ENCODE measurements around the gene IL9.

GRCh38 chr5:135851186-135851914 is 44.3 kb downstream of the IL9 start:
- TF ChIP-seq, protein P1, sequence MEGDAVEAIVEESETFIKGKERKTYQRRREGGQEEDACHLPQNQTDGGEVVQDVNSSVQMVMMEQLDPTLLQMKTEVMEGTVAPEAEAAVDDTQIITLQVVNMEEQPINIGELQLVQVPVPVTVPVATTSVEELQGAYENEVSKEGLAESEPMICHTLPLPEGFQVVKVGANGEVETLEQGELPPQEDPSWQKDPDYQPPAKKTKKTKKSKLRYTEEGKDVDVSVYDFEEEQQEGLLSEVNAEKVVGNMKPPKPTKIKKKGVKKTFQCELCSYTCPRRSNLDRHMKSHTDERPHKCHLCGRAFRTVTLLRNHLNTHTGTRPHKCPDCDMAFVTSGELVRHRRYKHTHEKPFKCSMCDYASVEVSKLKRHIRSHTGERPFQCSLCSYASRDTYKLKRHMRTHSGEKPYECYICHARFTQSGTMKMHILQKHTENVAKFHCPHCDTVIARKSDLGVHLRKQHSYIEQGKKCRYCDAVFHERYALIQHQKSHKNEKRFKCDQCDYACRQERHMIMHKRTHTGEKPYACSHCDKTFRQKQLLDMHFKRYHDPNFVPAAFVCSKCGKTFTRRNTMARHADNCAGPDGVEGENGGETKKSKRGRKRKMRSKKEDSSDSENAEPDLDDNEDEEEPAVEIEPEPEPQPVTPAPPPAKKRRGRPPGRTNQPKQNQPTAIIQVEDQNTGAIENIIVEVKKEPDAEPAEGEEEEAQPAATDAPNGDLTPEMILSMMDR (IDR thresholded peaks at IDR 0.05) = no peak
- TF ChIP-seq POLR2A (IDR thresholded peaks at IDR 0.05) = no peak
